AG08395 (cell line): ENCODE data around the gene LMF1.

ENCODE experiments used
- DNase-seq: peaks from one replicate; pipeline ENCODE4 v3.0.0; 2012; ENCODE audit warnings: mixed read lengths, low spot score

The LMF1 gene

GRCh38 chr16:927931-928330 is 42.9 kb downstream of the LMF1 start:
- no peak for DNase-seq

GRCh38 chr16:927406-927805 is 43.4 kb downstream of the LMF1 start:
- DNase-seq, result no peak

- no peak for DNase-seq
These were observed 44.1 kb downstream of the LMF1 start for GRCh38 chr16:926715-927114.

GRCh38 chr16:924806-925205 is 46.0 kb downstream of the LMF1 start:
- no peak for DNase-seq

GRCh38 chr16:924063-924462 is 46.7 kb downstream of the LMF1 start:
- DNase-seq, result no peak

- no peak for DNase-seq
These were observed 47.6 kb downstream of the LMF1 start for GRCh38 chr16:923184-923583.

GRCh38 chr16:922051-922450 is 48.7 kb downstream of the LMF1 start:
- no peak for DNase-seq

GRCh38 chr16:921321-921905 is 49.4 kb downstream of the LMF1 start:
- DNase-seq, result no peak

GRCh38 chr16:920717-921116 is 50.1 kb downstream of the LMF1 start:
- DNase-seq, result peak; percentile 69

GRCh38 chr16:920051-920681 is 50.6 kb downstream of the LMF1 start:
- DNase-seq, result peak; percentile 67

GRCh38 chr16:919658-920050 is 51.1 kb downstream of the LMF1 start:
- DNase-seq, result no peak

GRCh38 chr16:918741-919657 is 51.8 kb downstream of the LMF1 start:
- no peak for DNase-seq

- DNase-seq, result no peak
These were observed 52.7 kb downstream of the LMF1 start for GRCh38 chr16:918068-918467.

GRCh38 chr16:917591-918061 is 53.2 kb downstream of the LMF1 start:
- no peak for DNase-seq

GRCh38 chr16:916035-916799 is 54.6 kb downstream of the LMF1 start:
- DNase-seq, result no peak

- DNase-seq, result no peak
These were observed 55.2 kb downstream of the LMF1 start for GRCh38 chr16:915546-915945.

GRCh38 chr16:914440-914839 is 56.3 kb downstream of the LMF1 start:
- DNase-seq, result no peak

GRCh38 chr16:913817-914439 is 56.9 kb downstream of the LMF1 start:
- DNase-seq, result no peak

GRCh38 chr16:912684-913613 is 57.8 kb downstream of the LMF1 start:
- DNase-seq, result no peak

GRCh38 chr16:912322-912683 is 58.5 kb downstream of the LMF1 start:
- no peak for DNase-seq
